Activated naive CD4-positive, alpha-beta T cell treated with anti-CD3 and anti-CD28 coated beads, Interleukin-2, amount 10 ng/mL, durations not matched to agents 7 days and 5 days (primary cell): ENCODE results near the gene MYO18A.
"Not testable (repeated sequence)": the region's sequence is repeated elsewhere in the genome, so short reads cannot be mapped to it uniquely, and the experiment has no call there.

Experiments used
- CTCF ChIA-PET: fragments of 350-600 bp; sonication (Branson Sonifier 250); formaldehyde crosslinking; loops from one replicate; lab custom pipeline; 2021; ENCODE audit warnings: antibody characterized with exemption; lab: Charles Lee
- DNase-seq: peaks from one replicate; pipeline ENCODE4 v3.0.0-alpha.2; 2020
- H3K27ac Mint-ChIP-seq: one replicate; pipeline ENCODE4 v1.8.0; 2021; ENCODE audit warnings: mild to moderate bottlenecking, moderate library complexity, mixed read lengths
- H3K27me3 Mint-ChIP-seq: one replicate; pipeline ENCODE4 v1.8.0; 2021; ENCODE audit warnings: mild to moderate bottlenecking, mixed read lengths
- H3K36me3 Mint-ChIP-seq: one replicate; pipeline ENCODE4 v1.8.0; 2021; ENCODE audit warnings: mixed read lengths
- H3K4me1 Mint-ChIP-seq: one replicate; pipeline ENCODE4 v1.8.0; 2021; ENCODE audit warnings: mixed read lengths
- H3K4me3 Mint-ChIP-seq: one replicate; pipeline ENCODE4 v1.8.0; 2021; ENCODE audit warnings: mild to moderate bottlenecking, moderate library complexity, mixed read lengths
- H3K9me3 Mint-ChIP-seq: one replicate; pipeline ENCODE4 v1.8.0; 2021; ENCODE audit warnings: mixed read lengths

MYO18A gene

GRCh38 chr17:29099527-29099926 is 80.7 kb downstream of the MYO18A start:
- no peak for DNase-seq
- Mint-ChIP-seq H3K36me3 (peaks cover 33% of the 10 kb centered on the region), H3K4me3 (no peak overlapping the region), H3K9me3 (no peaks in the 10 kb centered on the region), H3K27ac (no peak overlapping the region), H3K4me1 (peaks cover 7% of the 10 kb centered on the region), H3K27me3 (no peaks in the 10 kb centered on the region)
- CTCF ChIA-PET = interaction anchor here (1.3 to 2.4 kb wide), 2 partner anchors 17 to 25 kb away, joined by 4 to 11 read pairs; no protein-coding TSS in a partner anchor

- no peak for DNase-seq
- peaks cover 7% of the 10 kb centered on the region for H3K4me1 Mint-ChIP-seq
- H3K4me3 Mint-ChIP-seq = no peak overlapping the region
- H3K9me3 Mint-ChIP-seq = no peaks in the 10 kb centered on the region
- no peaks in the 10 kb centered on the region for H3K27me3 Mint-ChIP-seq
- no peak overlapping the region for H3K27ac Mint-ChIP-seq
- CTCF ChIA-PET = interaction anchor here (1.0 kb wide), 1 partner anchor 18 kb away, joined by 3 read pairs; no protein-coding TSS in a partner anchor
- H3K36me3 Mint-ChIP-seq = peaks cover 20% of the 10 kb centered on the region
Observed at GRCh38 chr17:29096094-29096493, 84.1 kb downstream of the MYO18A start.

GRCh38 chr17:29095439-29095838 is 84.8 kb downstream of the MYO18A start:
- DNase-seq = no peak
- Mint-ChIP-seq H3K36me3 (peaks cover 24% of the 10 kb centered on the region), H3K27ac (no peak overlapping the region), H3K4me3 (no peak overlapping the region), H3K9me3 (no peaks in the 10 kb centered on the region), H3K4me1 (peaks cover 7% of the 10 kb centered on the region), H3K27me3 (no peaks in the 10 kb centered on the region)
- CTCF ChIA-PET = interaction anchor here (1.0 to 1.1 kb wide), 2 partner anchors 19 to 332 kb away, joined by 3 read pairs; no protein-coding TSS in a partner anchor

- Mint-ChIP-seq H3K4me3 (no peak overlapping the region), H3K27me3 (no peaks in the 10 kb centered on the region), H3K36me3 (peaks cover 30% of the 10 kb centered on the region), H3K27ac (no peak overlapping the region), H3K9me3 (no peaks in the 10 kb centered on the region), H3K4me1 (no peaks in the 10 kb centered on the region)
- CTCF ChIA-PET = interaction anchor here (0.8 kb wide), 1 partner anchor 131 kb away, joined by 3 read pairs; no protein-coding TSS in a partner anchor
- no peak for DNase-seq
Observed at GRCh38 chr17:29094101-29094708, 86.0 kb downstream of the MYO18A start.

- DNase-seq = no peak
- Mint-ChIP-seq H3K36me3 (peaks cover 30% of the 10 kb centered on the region), H3K4me3 (no peak overlapping the region), H3K9me3 (no peaks in the 10 kb centered on the region), H3K27ac (no peak overlapping the region), H3K27me3 (no peaks in the 10 kb centered on the region), H3K4me1 (no peaks in the 10 kb centered on the region)
- CTCF ChIA-PET = interaction anchor here (0.7 to 0.8 kb wide), 2 partner anchors 24 to 130 kb away, joined by 3 to 4 read pairs; no protein-coding TSS in a partner anchor
Observed at GRCh38 chr17:29093090-29093871, 86.9 kb downstream of the MYO18A start.

- CTCF ChIA-PET = interaction anchor here (0.6 to 1.1 kb wide), 4 partner anchors 25 to 126 kb away, joined by 3 to 4 read pairs (median 4); no protein-coding TSS in a partner anchor
- Mint-ChIP-seq H3K36me3 (peaks cover 27% of the 10 kb centered on the region), H3K27me3 (no peaks in the 10 kb centered on the region), H3K9me3 (no peaks in the 10 kb centered on the region), H3K4me3 (no peak overlapping the region), H3K27ac (no peak overlapping the region), H3K4me1 (no peaks in the 10 kb centered on the region)
- no peak for DNase-seq
Observed at GRCh38 chr17:29091606-29092289, 88.5 kb downstream of the MYO18A start.

- H3K9me3 Mint-ChIP-seq = no peaks in the 10 kb centered on the region
- H3K36me3 Mint-ChIP-seq = peaks cover 29% of the 10 kb centered on the region
- no peaks in the 10 kb centered on the region for H3K27me3 Mint-ChIP-seq
- CTCF ChIA-PET = interaction anchor here (0.6 to 1.2 kb wide), 3 partner anchors 16 to 91 kb away, joined by 4 read pairs; no protein-coding TSS in a partner anchor
- DNase-seq = no peak
- no peak overlapping the region for H3K27ac Mint-ChIP-seq
- H3K4me3 Mint-ChIP-seq = no peak overlapping the region
- no peaks in the 10 kb centered on the region for H3K4me1 Mint-ChIP-seq
Observed at GRCh38 chr17:29090750-29091605, 89.2 kb downstream of the MYO18A start.

- Mint-ChIP-seq H3K27ac (peak overlapping the region; percentile 45), H3K27me3 (no peaks in the 10 kb centered on the region), H3K4me3 (no peak overlapping the region), H3K36me3 (peaks cover 29% of the 10 kb centered on the region), H3K9me3 (no peaks in the 10 kb centered on the region), H3K4me1 (no peaks in the 10 kb centered on the region)
- CTCF ChIA-PET = interaction anchor here (1.2 kb wide), 1 partner anchor 17 kb away, joined by 4 read pairs; no protein-coding TSS in a partner anchor
- no peak for DNase-seq
Observed at GRCh38 chr17:29090108-29090507, 90.1 kb downstream of the MYO18A start.

- Mint-ChIP-seq H3K4me3 (no peak overlapping the region), H3K27me3 (no peaks in the 10 kb centered on the region), H3K9me3 (no peaks in the 10 kb centered on the region), H3K27ac (peak overlapping the region; percentile 70), H3K4me1 (no peaks in the 10 kb centered on the region), H3K36me3 (peaks cover 29% of the 10 kb centered on the region)
- no peak for DNase-seq
- CTCF ChIA-PET = interaction anchor here (1.2 kb wide), 1 partner anchor 17 kb away, joined by 4 read pairs; no protein-coding TSS in a partner anchor
Observed at GRCh38 chr17:29089601-29090044, 90.6 kb downstream of the MYO18A start.

GRCh38 chr17:29088782-29089181 is 91.4 kb downstream of the MYO18A start:
- H3K4me1 Mint-ChIP-seq, CTCF ChIA-PET, H3K27me3 Mint-ChIP-seq, DNase-seq, H3K4me3 Mint-ChIP-seq, H3K9me3 Mint-ChIP-seq, H3K27ac Mint-ChIP-seq: not testable (repeated sequence)
- H3K36me3 Mint-ChIP-seq = peaks cover 35% of the 10 kb centered on the region

GRCh38 chr17:29086628-29087332 is 93.4 kb downstream of the MYO18A start:
- Mint-ChIP-seq H3K27ac (no peak overlapping the region), H3K27me3 (no peaks in the 10 kb centered on the region), H3K9me3 (no peaks in the 10 kb centered on the region), H3K36me3 (peaks cover 33% of the 10 kb centered on the region), H3K4me3 (no peak overlapping the region), H3K4me1 (no peaks in the 10 kb centered on the region)
- no peak for DNase-seq
- CTCF ChIA-PET = no interaction called here

- H3K27ac Mint-ChIP-seq = no peak overlapping the region
- H3K9me3 Mint-ChIP-seq = no peaks in the 10 kb centered on the region
- H3K4me3 Mint-ChIP-seq = no peak overlapping the region
- peaks cover 41% of the 10 kb centered on the region for H3K36me3 Mint-ChIP-seq
- no peak for DNase-seq
- no peaks in the 10 kb centered on the region for H3K4me1 Mint-ChIP-seq
- no peaks in the 10 kb centered on the region for H3K27me3 Mint-ChIP-seq
- CTCF ChIA-PET = interaction anchor here (1.0 kb wide), 1 partner anchor 120 kb away, joined by 3 read pairs; no protein-coding TSS in a partner anchor
Observed at GRCh38 chr17:29085223-29085622, 95.0 kb downstream of the MYO18A start.
